HuH-7.5 (cell line): ENCODE results near the gene MVB12B.

Experiments
- DNase-seq: peaks from one replicate; pipeline ENCODE4 v3.0.0; 2011; ENCODE audit warnings: low spot score

Gene MVB12B

GRCh38 chr9:126408004-126408403 lies 81.4 kb downstream of the MVB12B start:
- no peak for DNase-seq

GRCh38 chr9:126410229-126410628 lies 83.6 kb downstream of the MVB12B start:
- no peak for DNase-seq

GRCh38 chr9:126411225-126411947 lies 84.8 kb downstream of the MVB12B start:
- no peak for DNase-seq

GRCh38 chr9:126411948-126412284 lies 85.3 kb downstream of the MVB12B start:
- DNase-seq: no peak

GRCh38 chr9:126412905-126413304 lies 86.3 kb downstream of the MVB12B start:
- no peak for DNase-seq

- DNase-seq: no peak
Measured at GRCh38 chr9:126413391-126414068, 86.9 kb downstream of the MVB12B start.

GRCh38 chr9:126415741-126416370 lies 89.2 kb downstream of the MVB12B start:
- DNase-seq: no peak

- DNase-seq: no peak
Measured at GRCh38 chr9:126417043-126417442, 90.4 kb downstream of the MVB12B start.

- DNase-seq: no peak
Measured at GRCh38 chr9:126417684-126418083, 91.1 kb downstream of the MVB12B start.

GRCh38 chr9:126418608-126419007 lies 92.0 kb downstream of the MVB12B start:
- DNase-seq: no peak

GRCh38 chr9:126419475-126419874 lies 92.8 kb downstream of the MVB12B start:
- no peak for DNase-seq

- DNase-seq: no peak
Measured at GRCh38 chr9:126420135-126420534, 93.5 kb downstream of the MVB12B start.

- DNase-seq: no peak
Measured at GRCh38 chr9:126420643-126421564, 94.3 kb downstream of the MVB12B start.

- no peak for DNase-seq
Measured at GRCh38 chr9:126421567-126422428, 95.2 kb downstream of the MVB12B start.

GRCh38 chr9:126423142-126423915 lies 96.7 kb downstream of the MVB12B start:
- no peak for DNase-seq

GRCh38 chr9:126423916-126424185 lies 97.2 kb downstream of the MVB12B start:
- no peak for DNase-seq

- no peak for DNase-seq
Measured at GRCh38 chr9:126424511-126424910, 97.9 kb downstream of the MVB12B start.

GRCh38 chr9:126428534-126429175 lies 102.0 kb downstream of the MVB12B start:
- no peak for DNase-seq

- no peak for DNase-seq
Measured at GRCh38 chr9:126429190-126429589, 102.6 kb downstream of the MVB12B start.

- DNase-seq: no peak
Measured at GRCh38 chr9:126430124-126430523, 103.5 kb downstream of the MVB12B start.
